Raji (cell line): ENCODE results near the gene NDOR1.

Source experiments
- POLR2A ChIP-seq: IDR thresholded peaks from 2 replicates; pipeline ENCODE4 v1.6.1; 2011; ENCODE audit warnings: low read depth, low read length, control low read depth; ENCODE audit not compliant: insufficient read depth

NDOR1 gene

DNA sequence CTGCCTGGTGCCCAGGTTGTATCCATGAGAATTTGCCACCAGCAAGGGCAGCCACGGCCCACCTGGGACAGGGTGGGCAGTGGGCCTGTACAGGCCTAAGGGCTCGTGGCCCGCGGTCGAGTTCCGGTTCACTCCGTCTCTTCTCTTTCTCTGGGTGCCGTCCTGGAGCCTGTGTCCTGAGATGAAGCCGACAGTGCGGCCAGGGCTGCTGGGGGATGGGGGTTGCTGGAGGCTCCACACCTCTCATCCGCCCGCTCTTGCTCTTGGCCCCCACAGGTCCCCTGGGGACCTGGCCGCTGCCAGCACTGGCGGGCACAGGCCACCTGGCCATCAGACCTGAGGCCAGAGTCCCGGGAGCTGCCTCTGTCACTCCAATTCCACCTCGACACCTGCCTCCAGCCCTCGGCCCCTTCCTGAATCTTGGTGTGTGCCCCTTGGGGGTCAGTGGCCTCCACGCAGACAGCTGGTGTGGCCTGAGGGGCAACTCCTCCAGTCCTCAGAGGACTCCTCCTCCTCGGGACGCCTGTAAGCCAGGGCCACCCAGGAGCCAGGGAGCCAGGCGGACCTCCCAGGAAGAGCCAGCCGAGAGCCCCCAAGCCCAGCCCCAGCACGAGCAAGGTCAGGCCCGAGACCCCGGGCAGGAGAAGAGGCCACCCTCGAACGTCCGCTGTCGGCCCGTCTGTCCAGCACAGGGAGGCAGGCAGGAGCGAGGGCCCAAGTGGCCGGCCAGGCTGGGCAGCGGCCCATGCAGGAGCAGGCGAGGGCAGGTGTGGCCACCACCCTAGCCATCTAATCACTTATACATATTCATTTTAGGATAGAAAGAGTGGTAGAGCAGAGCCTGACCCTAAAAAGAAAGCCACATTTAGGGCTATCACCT, 40.9 kb upstream of the NDOR1 start:
- TF ChIP-seq POLR2A = no peak

DNA sequence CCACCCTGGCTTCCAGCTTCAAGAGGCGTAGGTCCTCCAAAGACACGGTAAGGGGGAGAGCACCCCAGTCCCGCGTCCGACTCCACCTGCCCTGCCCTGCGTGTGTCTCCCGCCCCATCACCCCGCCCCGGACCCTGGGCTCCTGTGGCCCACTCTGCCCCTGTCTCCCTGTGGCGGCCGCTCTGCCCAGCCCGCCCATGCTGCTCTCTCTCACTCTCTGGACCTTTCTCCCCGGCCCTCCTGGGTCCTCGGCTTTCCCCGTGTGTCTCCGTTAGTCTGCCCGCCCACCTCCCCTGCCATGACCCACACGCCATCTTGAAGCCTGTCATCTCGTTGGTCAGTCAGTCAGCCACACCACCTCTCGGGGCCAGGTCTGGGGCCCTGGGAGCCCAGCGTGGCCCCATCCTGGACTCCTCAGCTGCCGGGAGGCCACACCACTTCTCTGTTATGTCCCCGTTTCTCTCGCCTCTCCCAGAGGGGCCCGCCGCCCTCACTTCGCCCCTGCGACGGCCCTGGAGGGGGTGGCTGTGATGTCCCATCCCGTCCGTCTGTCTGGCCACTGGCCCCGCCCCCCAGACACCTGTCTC, 40.2 kb upstream of the NDOR1 start:
- no peak for TF ChIP-seq POLR2A

DNA sequence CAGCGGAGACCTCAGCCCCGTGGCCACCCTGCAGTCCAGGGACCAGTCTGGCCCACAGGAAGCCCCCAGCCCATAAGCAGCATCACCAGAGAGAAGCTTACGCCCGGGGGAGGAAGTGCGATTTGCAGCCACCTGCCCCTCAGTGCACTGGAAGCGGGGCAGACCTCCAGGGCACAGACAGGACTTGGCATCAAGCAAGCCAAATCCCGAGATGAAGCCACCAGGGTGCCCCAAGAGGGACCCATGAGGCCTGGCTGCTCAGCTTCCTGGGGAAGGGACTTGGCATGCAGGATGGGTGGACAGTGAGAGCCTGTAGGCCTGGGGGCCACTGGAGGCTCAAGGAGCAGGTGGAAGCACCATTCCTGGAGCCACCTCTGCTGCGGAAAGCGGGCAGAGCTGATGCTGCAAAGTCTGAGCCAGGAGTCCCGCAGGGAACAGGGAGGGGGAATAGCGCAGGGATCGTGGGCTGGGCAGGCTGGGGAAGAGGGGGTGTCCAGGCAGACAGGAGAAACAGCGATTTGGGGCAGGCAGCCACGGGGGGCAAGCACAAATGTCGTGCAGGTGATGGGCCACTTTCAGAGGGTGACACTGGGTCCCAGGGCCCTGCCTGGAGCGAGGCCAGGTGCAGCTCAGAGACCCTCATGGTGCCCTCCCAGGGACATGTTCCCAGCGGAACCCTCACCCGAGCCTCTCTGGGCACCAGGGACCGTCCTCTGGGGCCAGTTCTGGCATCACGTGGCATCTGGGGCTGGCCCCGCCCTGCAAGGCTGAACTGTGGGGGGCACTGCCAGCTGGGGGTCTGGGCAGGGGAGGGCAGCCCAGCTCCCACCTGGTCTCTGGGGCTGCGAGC, 38.9 kb upstream of the NDOR1 start:
- no peak for TF ChIP-seq POLR2A

DNA sequence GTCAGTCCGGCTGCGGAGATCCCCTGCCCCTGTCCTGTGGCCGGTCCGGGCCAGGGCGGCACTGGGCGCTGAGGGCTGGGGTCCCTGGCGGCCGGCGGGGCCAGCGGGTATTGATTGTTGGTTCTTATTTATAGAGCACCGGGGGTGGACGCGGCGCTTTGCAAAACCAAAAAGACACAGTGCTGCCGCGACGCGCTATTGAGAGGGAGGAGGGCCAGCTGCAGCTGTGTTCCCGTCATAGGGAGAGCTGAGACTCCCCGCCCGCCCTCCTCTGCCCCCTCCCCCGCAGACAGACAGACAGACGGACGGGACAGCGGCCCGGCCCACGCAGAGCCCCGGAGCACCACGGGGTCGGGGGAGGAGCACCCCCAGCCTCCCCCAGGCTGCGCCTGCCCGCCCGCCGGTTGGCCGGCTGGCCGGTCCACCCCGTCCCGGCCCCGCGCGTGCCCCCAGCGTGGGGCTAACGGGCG, 38.2 kb upstream of the NDOR1 start:
- no peak for TF ChIP-seq POLR2A

DNA sequence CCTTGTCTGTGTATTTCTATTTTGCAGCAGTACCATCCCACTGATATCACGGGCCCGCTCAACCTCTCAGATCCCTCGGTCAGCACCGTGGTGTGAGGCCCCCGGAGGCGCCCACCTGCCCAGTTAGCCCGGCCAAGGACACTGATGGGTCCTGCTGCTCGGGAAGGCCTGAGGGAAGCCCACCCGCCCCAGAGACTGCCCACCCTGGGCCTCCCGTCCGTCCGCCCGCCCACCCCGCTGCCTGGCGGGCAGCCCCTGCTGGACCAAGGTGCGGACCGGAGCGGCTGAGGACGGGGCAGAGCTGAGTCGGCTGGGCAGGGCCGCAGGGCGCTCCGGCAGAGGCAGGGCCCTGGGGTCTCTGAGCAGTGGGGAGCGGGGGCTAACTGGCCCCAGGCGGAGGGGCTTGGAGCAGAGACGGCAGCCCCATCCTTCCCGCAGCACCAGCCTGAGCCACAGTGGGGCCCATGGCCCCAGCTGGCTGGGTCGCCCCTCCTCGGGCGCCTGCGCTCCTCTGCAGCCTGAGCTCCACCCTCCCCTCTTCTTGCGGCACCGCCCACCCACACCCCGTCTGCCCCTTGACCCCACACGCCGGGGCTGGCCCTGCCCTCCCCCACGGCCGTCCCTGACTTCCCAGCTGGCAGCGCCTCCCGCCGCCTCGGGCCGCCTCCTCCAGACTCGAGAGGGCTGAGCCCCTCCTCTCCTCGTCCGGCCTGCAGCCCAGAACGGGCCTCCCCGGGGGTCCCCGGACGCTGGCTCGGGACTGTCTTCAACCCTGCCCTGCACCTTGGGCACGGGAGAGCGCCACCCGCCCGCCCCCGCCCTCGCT, 37.5 kb upstream of the NDOR1 start:
- no peak for TF ChIP-seq POLR2A

DNA sequence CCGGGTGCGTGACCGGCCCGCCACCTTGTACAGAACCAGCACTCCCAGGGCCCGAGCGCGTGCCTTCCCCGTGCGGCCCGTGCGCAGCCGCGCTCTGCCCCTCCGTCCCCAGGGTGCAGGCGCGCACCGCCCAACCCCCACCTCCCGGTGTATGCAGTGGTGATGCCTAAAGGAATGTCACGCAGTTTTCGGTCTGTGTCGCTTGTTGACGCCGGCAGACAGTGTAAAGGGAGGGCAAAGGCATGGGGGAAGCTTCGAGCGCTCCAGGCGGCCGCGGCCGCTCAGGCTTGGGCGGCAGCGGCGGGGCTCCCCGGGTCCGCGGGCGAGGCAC, 37.0 kb upstream of the NDOR1 start:
- TF ChIP-seq POLR2A = no peak

DNA sequence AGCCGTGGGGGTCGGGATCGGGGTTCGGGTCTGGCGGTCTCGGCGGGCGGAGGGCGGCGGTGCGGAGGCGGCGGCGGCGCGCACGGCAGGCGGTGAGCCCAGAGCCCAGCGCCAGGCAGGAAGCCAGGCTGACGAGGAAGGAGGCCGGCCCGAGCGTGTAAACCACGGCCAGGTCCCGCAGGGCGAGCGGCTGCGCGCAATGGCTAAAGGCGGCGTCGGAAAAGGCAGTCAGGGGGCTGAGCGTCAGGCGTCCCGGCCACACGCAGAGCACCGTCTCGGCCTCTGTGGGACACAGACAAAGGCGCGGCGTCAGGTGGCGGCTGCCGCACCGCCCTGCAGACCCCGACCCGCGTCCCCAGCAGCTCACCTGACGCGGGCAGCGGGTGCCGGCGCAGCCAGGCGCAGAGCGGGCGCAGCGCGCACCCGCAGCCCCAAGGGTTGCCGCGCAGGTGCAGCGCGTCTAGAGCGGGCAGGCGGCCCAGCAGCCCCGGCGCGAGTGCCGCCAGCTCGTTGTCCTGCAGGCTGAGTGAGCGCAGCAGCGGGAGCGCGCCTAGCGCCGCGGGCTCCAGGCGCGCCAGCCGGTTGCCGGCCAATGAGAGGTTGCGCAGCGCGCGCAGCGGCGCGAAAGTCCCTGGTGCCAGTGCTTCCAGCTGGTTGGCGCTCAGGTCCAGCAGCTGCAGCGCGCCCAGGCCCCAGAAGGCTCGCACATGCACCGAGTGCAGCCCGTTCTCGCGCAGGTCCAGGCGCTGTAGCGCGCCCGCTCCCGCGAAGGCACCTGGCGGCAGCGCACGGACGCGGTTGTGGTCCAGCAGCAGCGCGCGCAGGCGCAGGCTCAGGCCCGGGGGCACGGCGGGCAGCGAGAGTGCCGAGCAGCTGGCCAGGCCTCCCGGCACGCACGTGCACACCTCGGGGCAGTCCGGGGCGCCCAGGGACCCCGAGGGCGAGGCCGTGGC, 36.3 kb upstream of the NDOR1 start:
- TF ChIP-seq POLR2A = 0 out of 2 replicates have a peak, but pooled peaks have one; percentile 33

DNA sequence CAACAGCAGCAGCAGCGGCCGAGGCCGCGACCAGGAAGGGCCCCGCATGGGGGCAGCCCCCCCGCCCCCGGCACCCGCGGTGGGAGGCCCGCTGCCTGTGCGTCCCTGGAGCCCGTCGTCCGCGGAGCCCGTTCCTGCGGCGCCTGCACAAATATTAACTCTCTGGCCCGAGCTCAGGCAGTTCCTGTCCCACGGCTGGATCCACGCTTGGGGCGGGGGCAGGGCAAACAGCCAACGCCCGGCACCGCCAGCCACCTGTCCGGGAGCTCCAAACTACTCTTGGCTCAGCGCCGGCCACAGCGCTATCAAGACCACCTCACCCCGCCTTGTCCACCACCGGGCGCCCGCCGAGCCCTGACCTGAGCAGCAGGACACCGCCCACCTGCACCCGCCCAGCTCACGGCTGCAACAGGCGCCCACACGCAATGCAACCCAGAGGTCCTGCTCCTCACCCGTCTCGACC, 35.6 kb upstream of the NDOR1 start, which contains the start of gene LRRC26:
Gene LRRC26, minus strand, starts transcription at position 156 of the 463 bp plus-strand sequence. Its CDS starts 108 bp downstream, at position 48.
- no peak for TF ChIP-seq POLR2A

DNA sequence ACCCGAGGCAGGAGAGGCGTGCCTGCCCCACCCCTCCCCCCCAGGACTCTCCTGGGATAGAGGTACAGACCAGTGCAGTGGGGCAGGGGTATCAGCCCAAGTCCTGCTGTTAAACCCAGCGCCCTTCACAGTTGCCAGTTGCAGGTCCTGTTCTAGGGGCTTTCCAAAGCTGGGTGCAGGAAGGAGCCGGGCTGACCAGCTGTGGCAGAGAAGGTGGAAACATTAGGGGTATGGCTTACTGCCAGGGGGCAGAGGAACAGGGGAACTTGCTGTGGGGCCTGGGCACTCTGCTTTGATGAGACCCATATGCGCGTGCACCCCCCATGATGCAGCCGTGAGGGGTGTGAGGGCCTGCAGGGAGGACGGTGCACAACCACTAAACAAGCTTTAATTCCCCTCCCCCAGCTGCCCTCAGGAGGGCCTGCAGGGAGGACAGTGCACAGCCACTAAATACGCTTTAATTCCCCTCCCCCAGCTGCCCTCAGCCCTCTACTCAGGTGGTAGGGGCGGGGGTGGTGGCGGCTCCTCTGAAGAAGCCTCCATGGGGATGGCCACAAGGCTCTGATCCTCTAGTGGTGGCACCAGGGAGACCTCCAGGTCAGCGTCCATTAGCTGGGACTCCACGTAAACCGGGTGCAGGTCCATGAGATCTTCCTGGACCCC, 34.9 kb upstream of the NDOR1 start:
- TF ChIP-seq POLR2A = no peak

DNA sequence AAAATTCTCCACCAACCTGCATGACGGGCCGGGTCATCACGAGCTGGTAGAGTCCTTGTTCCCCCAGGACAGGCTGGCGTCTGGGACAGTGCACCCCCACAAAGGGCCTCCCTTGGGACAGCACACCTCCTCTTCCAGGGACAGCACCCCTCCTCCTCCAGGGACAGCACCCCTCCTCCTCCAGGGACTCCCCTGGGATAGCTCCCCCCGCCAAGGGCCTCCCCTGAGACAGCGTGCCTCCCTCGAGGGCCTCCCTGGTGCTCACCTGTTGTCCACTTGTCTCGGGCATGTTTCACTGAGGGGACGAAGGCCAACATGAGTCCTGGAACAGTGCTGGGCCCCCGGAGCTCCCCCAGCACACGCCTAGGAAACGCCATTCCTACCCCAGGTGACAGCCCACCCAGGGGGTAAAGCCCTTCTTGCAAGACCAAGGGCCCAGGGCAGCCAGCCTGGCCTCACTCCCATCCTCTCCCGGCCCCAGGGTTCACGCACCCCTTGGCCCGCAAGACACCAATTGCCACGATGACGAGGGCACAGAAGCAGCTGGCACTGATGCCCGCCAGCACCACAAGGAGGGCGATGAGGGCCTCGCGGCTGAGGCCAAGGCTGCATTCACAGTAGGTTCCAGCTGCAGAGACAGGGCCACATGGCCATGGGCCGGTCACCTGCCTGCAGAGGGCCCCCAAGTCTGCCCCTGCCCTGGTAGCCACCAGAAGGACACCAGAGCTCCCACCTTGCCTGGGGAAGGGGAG, 34.2 kb upstream of the NDOR1 start:
- no peak for TF ChIP-seq POLR2A

DNA sequence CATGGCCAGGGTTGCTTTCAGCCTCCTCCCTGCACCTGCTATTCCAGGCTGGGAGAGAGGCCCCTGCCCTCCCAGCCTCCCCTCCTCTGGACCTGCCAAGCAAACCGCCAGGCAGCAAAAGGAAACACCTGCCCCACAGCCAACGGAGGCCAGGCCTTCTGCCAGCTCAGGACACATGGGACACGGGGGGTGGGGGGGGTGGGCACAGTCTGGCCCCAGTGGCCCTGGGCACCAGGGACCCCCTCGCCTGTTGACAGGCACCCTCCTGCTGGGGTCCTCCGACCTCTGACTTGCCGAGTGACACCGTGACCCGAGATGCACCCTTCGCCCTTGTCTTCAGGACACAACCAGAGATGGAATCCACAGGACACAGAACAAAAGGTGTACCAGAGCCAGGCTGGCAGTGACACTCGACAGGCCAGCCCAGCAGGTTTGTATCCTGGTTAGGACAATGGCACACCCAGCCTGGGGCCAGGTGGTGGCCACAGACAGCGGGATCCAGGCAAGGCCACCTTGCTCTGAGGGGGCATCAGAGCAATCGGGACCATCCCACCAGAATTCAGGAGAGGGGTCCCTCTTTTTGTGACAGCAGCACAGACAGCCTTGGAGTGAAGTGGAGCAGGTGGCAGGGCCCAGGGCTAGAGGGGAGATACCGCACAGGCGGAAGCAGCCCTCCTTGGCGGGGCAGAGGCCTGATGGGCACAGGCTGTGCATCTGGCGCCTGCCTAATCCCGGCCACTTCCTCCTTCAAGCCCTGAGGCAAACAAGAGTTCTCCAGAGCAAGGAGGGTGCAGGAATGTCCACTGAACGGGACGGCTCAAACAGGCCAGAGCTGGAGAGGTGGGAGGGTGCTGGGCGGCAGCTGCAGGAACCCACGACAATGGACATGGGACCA, 32.4 kb upstream of the NDOR1 start:
- no peak for TF ChIP-seq POLR2A
